Ovary (tissue), 9 donors: ENCODE results near the gene CHRND. TPM values are rescaled to one million over a fixed set of nuclear protein-coding genes. Genes with fewer than 3 reads are reported as not detected.

Experiments
- DNase-seq, 5 donors: peaks; one replicate each; pipeline ENCODE4 v3.0.0-alpha.2; 2019 to 2020
- H3K27ac ChIP-seq, 2 donors: fragments of 200-600 bp; one replicate each; pipeline versions ENCODE4 v1.5.1 to v1.8.0; 2019 to 2022
- H3K27me3 ChIP-seq: fragments of 200-600 bp; one replicate; pipeline ENCODE4 v1.8.0; 2022
- H3K36me3 ChIP-seq: fragments of 200-600 bp; sonication (generic); one replicate; pipeline ENCODE4 v1.5.1; 2019
- H3K4me1 ChIP-seq: one replicate; pipeline ENCODE4 v1.8.1; 2013; ENCODE audit warnings: mild to moderate bottlenecking, moderate library complexity; ENCODE audit not compliant: insufficient read depth
- H3K4me3 ChIP-seq: fragments of 200-600 bp; sonication (generic); one replicate; pipeline ENCODE4 v1.5.1; 2017
- H3K9me3 ChIP-seq, 2 donors: fragments of 200-600 bp in 1 of 2; sonication (generic) in 1 of 2; one replicate each; pipeline versions ENCODE4 v1.5.1 to v1.8.1; 2013 to 2019; ENCODE audit warnings: mild to moderate bottlenecking in 1 of 2, moderate library complexity in 1 of 2
- CTCF ChIP-seq, 3 donors: fragments of 450-650 bp in 2 of 3; fragments of 200-600 bp in 1 of 3; IDR thresholded peaks; one replicate each; pipeline versions ENCODE4 v1.5.1 to v1.8.0; 2016 to 2022; ENCODE audit warnings: antibody characterized with exemption in 3 of 3, mild to moderate bottlenecking in 1 of 3
- EP300 ChIP-seq: sonication (generic); formaldehyde crosslinking; IDR thresholded peaks from one replicate; pipeline ENCODE4 v1.6.1; 2017; ENCODE audit warnings: antibody characterized with exemption
- POLR2A ChIP-seq: fragments of 450-650 bp; IDR thresholded peaks from one replicate; pipeline ENCODE4 v1.6.1; 2017; ENCODE audit warnings: antibody characterized with exemption, mild to moderate bottlenecking, moderate library complexity
- WGBS, 3 donors: extraction: QIAGEN DNeasy Blood & Tissue Kit in 1 of 3; methylation state at CpG; one replicate each; pipeline versions ENCODE4 v1.1.5 to v1.1.7; 2013 to 2017; 5-methylcytosine and 5-hydroxymethylcytosine counted together
- intact Hi-C, 4 donors: fragments of 100-400 bp; cut with DNase I; formaldehyde crosslinking; loops; one replicate each; pipeline versions ENCODE4 v1.11.0 to v1.15.1; 2022 to 2023
- polyA plus RNA-seq, 2 donors: library from polyadenylated mRNA; stranded (reverse); fragments of 200-250 nt in 1 of 2; fragments of 350-450 nt in 1 of 2; fragmentation: Illumina TruSeq in 1 of 2; extraction: RNeasy Lipid Tissue Mini Kit (QIAGEN cat#74804) in 1 of 2; gene quantifications; one replicate each; pipeline ENCODE4 v1.2.3, GENCODE V29; 2013 to 2014
- total RNA-seq, 7 donors: library from RNA; depleted of rRNA in 2 of 7; stranded (reverse); fragments of >200 nt in 2 of 7; fragmentation: NEBNext Ultra II Directional in 3 of 7; extraction: Animal tissue kit (Norgen Biotek cat#: 25700) in 3 of 7; gene quantifications; one replicate each; pipeline versions ENCODE4 v1.1.0 to v1.2.4, GENCODE V29; 2016 to 2023
- donor health status: DM: no; HTN: no; CAD: no; lungs with moderate emphysema.
- donor health status: DM: no; HTN: no; CAD: no.
- donor health status: Bipolar disorder and iron deficiency.
- donor health status: DM: yes; HTN: yes; CAD: no.
- donor health status: DM: no; HTN: no; CAD: no.
- donor health status: DM: yes; HTN: yes; CAD: no.

Gene CHRND
- total and polyA plus RNA-seq, 9 donors, result 0.28 to 0.40 TPM; not detected in 7

- peak; percentile 6 to 27 (median 19) for DNase-seq
- Histone ChIP-seq H3K9me3 (no peaks in the 10 kb centered on the region), H3K27ac (no peak overlapping the region), H3K4me3 (no peak overlapping the region), H3K36me3 (no peaks in the 10 kb centered on the region), H3K4me1 (no peaks in the 10 kb centered on the region), H3K27me3 (no peaks in the 10 kb centered on the region)
- TF ChIP-seq POLR2A (no peak), CTCF (IDR thresholded peaks at IDR 0.05) (no peak), EP300 (no peak)
- intact Hi-C loops, result no loop called here
- 89 to 92% (median 90%) methylated on average over 28 to 31 of the region's 31 CpGs for WGBS, 3 donors
These were observed 43.4 kb upstream of the CHRND start for GRCh38 chr2:232482301-232483238.

GRCh38 chr2:232483311-232483922, 42.5 kb upstream of the CHRND start:
- no peaks in the 10 kb centered on the region for H3K9me3 ChIP-seq
- no peaks in the 10 kb centered on the region for H3K36me3 ChIP-seq
- H3K27me3 ChIP-seq, result no peaks in the 10 kb centered on the region
- H3K4me1 ChIP-seq, result no peaks in the 10 kb centered on the region
- intact Hi-C loops, result no loop called here
- H3K4me3 ChIP-seq, result no peak overlapping the region
- peak; percentile 5 to 35 (median 27) for DNase-seq
- TF ChIP-seq EP300 (no peak), CTCF (IDR thresholded peaks at IDR 0.05) (no peak), POLR2A (no peak)
- 91 to 95% (median 92%) methylated on average over 9 to 10 of the region's 10 CpGs for whole genome bisulfite sequencing, 3 donors
- no peak overlapping the region for H3K27ac ChIP-seq

GRCh38 chr2:232483923-232484627, 41.9 kb upstream of the CHRND start:
- Histone ChIP-seq H3K4me3 (no peak overlapping the region), H3K9me3 (no peaks in the 10 kb centered on the region), H3K27ac (no peak overlapping the region), H3K4me1 (no peaks in the 10 kb centered on the region), H3K27me3 (no peaks in the 10 kb centered on the region), H3K36me3 (no peaks in the 10 kb centered on the region)
- WGBS, 3 donors, result 93 to 94% (median 93%) methylated on average over 17 to 19 of the region's 19 CpGs
- intact Hi-C loops, result no loop called here
- DNase-seq, result peak; percentile 4 to 32 (median 19)
- no peak for TF ChIP-seq CTCF (IDR thresholded peaks at IDR 0.05)
- TF ChIP-seq POLR2A, result no peak
- no peak for TF ChIP-seq EP300

- DNase-seq, result peak in 3 of 5 donors; percentile 17 to 27 (median 19)
These were observed 41.2 kb upstream of the CHRND start for GRCh38 chr2:232484628-232485347.

More at GRCh38 chr2:232484628-232485347, 41.2 kb upstream of the CHRND start:
- no peaks in the 10 kb centered on the region for H3K27me3 ChIP-seq
- WGBS, 3 donors, result 86 to 92% (median 90%) methylated on average over 12 of the region's 12 CpGs
- H3K4me3 ChIP-seq, result no peak overlapping the region
- H3K27ac ChIP-seq, result no peak overlapping the region
- no peaks in the 10 kb centered on the region for H3K9me3 ChIP-seq
- intact Hi-C loops, result no loop called here
- no peaks in the 10 kb centered on the region for H3K4me1 ChIP-seq
- TF ChIP-seq CTCF (IDR thresholded peaks at IDR 0.05) (no peak), POLR2A (no peak), EP300 (no peak)
- no peaks in the 10 kb centered on the region for H3K36me3 ChIP-seq
